MM.1S (cell line): ENCODE measurements around the gene KIAA1671.

ENCODE experiments used
- EZH2phosphoT487 ChIP-seq: fragments of 300-600 bp; sonication (generic); IDR thresholded peaks from 2 replicates; pipeline ENCODE4 v1.6.1; 2018; ENCODE audit warnings: antibody characterized with exemption, low read length
- TF ChIP-seq, protein P1 (sequence below): fragments of 300-600 bp; sonication (generic); IDR thresholded peaks from 2 replicates; pipeline ENCODE4 v1.5.1; 2016; ENCODE audit warnings: antibody characterized with exemption, low read length, mixed read lengths

DNA sequence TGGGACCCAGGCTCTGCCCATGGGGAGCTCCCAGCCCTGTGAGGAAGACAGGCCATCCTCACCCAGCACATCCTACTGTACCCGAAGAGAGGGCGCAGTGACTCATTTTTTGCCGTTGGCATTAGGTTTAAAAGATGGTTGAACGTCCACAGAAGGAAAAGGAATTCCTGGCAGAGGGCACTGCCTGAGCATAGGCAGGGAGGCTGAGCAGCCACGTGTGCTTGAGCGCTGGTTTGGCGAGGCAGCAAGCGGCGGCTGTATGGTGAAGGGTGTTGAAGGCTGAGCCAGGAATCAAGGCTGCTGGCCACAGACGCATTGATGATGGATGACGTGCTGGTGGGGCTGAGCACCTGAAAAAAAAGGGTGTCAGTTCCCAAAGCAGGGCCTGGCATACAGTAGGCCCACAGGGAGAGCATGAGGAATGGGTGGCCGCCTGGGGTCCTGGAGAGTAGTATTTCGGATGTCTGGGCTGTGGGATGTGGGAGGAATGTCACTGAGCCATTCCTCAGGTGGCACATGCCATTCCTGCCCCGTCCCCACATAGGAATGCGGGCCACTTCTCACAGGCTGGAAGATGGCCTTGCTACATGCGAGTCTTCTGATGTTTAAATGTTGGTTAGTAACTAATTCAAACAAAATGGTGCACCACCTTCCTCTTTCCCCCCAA is 112.5 kb downstream of the KIAA1671 start:
- TF ChIP-seq, protein P1, sequence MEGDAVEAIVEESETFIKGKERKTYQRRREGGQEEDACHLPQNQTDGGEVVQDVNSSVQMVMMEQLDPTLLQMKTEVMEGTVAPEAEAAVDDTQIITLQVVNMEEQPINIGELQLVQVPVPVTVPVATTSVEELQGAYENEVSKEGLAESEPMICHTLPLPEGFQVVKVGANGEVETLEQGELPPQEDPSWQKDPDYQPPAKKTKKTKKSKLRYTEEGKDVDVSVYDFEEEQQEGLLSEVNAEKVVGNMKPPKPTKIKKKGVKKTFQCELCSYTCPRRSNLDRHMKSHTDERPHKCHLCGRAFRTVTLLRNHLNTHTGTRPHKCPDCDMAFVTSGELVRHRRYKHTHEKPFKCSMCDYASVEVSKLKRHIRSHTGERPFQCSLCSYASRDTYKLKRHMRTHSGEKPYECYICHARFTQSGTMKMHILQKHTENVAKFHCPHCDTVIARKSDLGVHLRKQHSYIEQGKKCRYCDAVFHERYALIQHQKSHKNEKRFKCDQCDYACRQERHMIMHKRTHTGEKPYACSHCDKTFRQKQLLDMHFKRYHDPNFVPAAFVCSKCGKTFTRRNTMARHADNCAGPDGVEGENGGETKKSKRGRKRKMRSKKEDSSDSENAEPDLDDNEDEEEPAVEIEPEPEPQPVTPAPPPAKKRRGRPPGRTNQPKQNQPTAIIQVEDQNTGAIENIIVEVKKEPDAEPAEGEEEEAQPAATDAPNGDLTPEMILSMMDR = no peak
- TF ChIP-seq EZH2phosphoT487 = no peak
